A673 (cell line): Measurements from ENCODE around the gene HINFP. TPM values are rescaled to one million over a fixed set of nuclear protein-coding genes. Genes with fewer than 3 reads are reported as not detected.

ENCODE experiments used
- BruUV-seq: library from RNA; stranded (reverse); fragments of 400-500 nt; replicated peaks from 2 replicates; lab custom pipeline; 2021; lab: Mats Ljungman, UMichigan
- CTCF ChIA-PET: fragments of 300-600 bp; sonication (Branson Sonifier 250); formaldehyde crosslinking; loops from one replicate; lab custom pipeline; 2022; ENCODE audit warnings: antibody characterized with exemption; lab: Charles Lee
- POLR2A ChIA-PET: fragments of 300-600 bp; sonication (Branson Sonifier 250); formaldehyde crosslinking; loops from one replicate; lab custom pipeline; 2022; ENCODE audit warnings: antibody characterized with exemption; ENCODE audit not compliant: low non-redundant PET; lab: Charles Lee
- DNase-seq: peaks from one replicate; pipeline ENCODE4 v3.0.0-alpha.2; 2015; ENCODE audit warnings: low spot score
- H3K27ac ChIP-seq: fragments of 200-600 bp; sonication (generic); 2 replicates; pipeline ENCODE4 v1.5.1; 2016; ENCODE audit warnings: mixed run types, low read depth, mild to moderate bottlenecking, mixed read lengths, antibody characterized with exemption, low read length; ENCODE audit not compliant: poor library complexity, severe bottlenecking
- H3K27me3 ChIP-seq: fragments of 200-600 bp; sonication (generic); replicated peaks from 2 replicates; pipeline ENCODE4 v1.6.1; 2017; ENCODE audit warnings: mixed run types, low read depth, mild to moderate bottlenecking, mixed read lengths, antibody characterized with exemption, low read length; ENCODE audit not compliant: insufficient read depth, poor library complexity
- H3K36me3 ChIP-seq: fragments of 200-600 bp; sonication (generic); 2 replicates; pipeline ENCODE4 v1.6.1; 2016; ENCODE audit warnings: mixed run types, mild to moderate bottlenecking, mixed read lengths, antibody characterized with exemption, low read length; ENCODE audit not compliant: insufficient read depth, poor library complexity, severe bottlenecking
- H3K4me1 ChIP-seq: fragments of 200-600 bp; sonication (generic); 2 replicates; pipeline ENCODE4 v1.6.1; 2017; ENCODE audit warnings: mixed run types, mild to moderate bottlenecking, mixed read lengths, antibody characterized with exemption, low read length; ENCODE audit not compliant: insufficient read depth, poor library complexity, severe bottlenecking
- H3K4me3 ChIP-seq: fragments of 200-600 bp; sonication (generic); 2 replicates; pipeline ENCODE4 v1.5.1; 2016; ENCODE audit warnings: low read depth, mixed run types, mild to moderate bottlenecking, mixed read lengths, low read length; ENCODE audit not compliant: poor library complexity, severe bottlenecking
- H3K9me3 ChIP-seq: fragments of 200-600 bp; sonication (generic); 2 replicates; pipeline ENCODE4 v1.6.1; 2016; ENCODE audit warnings: mixed run types, low read depth, mild to moderate bottlenecking, mixed read lengths, antibody characterized with exemption, low read length; ENCODE audit not compliant: poor library complexity, severe bottlenecking
- EZH2 ChIP-seq: fragments of 200-600 bp; sonication (generic); IDR thresholded peaks from 2 replicates; pipeline ENCODE4 v1.6.1; 2017; ENCODE audit warnings: borderline replicate concordance, low read depth, mild to moderate bottlenecking, mixed read lengths, antibody characterized with exemption, low read length; ENCODE audit not compliant: poor library complexity, severe bottlenecking
- intact Hi-C: fragments of 100-400 bp; cut with micrococcal nuclease; formaldehyde crosslinking; loops from one replicate; pipeline ENCODE4 v1.10.0; 2022; ENCODE audit not compliant: unreplicated experiment
- total RNA-seq: library from RNA; stranded (reverse); gene quantifications from 2 replicates; pipeline ENCODE4 v1.2.3, GENCODE V29; 2021
- TF ChIP-seq, protein P1 (sequence below): fragments of 300-800, 200-600 bp; sonication (generic); conservative IDR thresholded peaks from 2 replicates; pipeline ENCODE4 v1.5.1; 2017; ENCODE audit warnings: low read depth, mild to moderate bottlenecking, antibody characterized with exemption, low read length, moderate library complexity, mixed read lengths

The HINFP gene
- total RNA-seq, 1 experiment from 2014 or later: 31.7 TPM

DNA sequence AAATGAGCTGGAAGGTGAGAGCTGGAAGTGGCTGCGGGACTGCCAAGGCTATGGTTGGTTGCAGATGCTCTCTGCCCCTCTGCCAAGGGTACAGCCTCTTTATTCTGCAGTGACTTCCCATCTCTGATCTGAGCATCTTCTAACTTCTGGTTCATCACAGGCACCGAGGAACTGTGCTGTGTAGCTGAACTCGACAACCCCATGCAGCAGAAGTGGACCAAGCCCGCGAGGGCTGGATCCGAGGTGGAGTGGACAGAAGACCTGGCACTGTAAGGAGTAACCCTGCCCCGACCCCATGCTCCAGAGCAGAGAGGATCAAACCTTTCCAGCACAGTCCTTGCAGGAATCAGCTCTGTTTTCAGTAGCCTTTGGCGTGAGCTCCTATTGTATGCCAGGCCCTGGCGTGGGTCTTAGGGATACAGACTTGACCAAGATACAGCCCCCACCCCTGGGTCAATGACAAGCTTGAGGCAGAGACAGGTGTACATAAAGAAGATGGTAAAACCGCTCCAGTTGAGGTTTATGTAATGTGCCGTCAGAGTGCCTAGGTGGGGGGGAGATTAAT, 9.9 kb upstream of the HINFP start:
- Histone ChIP-seq H3K27me3 (no peaks in the 10 kb centered on the region), H3K9me3 (no peaks in the 10 kb centered on the region), H3K4me1 (peaks cover 18% of the 10 kb centered on the region), H3K4me3 (no peak overlapping the region), H3K27ac (no peak overlapping the region), H3K36me3 (peaks cover 29% of the 10 kb centered on the region)
- CTCF ChIA-PET: no interaction called here
- intact Hi-C loops: no loop called here
- POLR2A ChIA-PET: no interaction called here
- DNase-seq: no peak
- TF ChIP-seq, protein P1, sequence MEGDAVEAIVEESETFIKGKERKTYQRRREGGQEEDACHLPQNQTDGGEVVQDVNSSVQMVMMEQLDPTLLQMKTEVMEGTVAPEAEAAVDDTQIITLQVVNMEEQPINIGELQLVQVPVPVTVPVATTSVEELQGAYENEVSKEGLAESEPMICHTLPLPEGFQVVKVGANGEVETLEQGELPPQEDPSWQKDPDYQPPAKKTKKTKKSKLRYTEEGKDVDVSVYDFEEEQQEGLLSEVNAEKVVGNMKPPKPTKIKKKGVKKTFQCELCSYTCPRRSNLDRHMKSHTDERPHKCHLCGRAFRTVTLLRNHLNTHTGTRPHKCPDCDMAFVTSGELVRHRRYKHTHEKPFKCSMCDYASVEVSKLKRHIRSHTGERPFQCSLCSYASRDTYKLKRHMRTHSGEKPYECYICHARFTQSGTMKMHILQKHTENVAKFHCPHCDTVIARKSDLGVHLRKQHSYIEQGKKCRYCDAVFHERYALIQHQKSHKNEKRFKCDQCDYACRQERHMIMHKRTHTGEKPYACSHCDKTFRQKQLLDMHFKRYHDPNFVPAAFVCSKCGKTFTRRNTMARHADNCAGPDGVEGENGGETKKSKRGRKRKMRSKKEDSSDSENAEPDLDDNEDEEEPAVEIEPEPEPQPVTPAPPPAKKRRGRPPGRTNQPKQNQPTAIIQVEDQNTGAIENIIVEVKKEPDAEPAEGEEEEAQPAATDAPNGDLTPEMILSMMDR: no peak
- no peak for TF ChIP-seq EZH2
- no TSS peak for BruUV-seq

DNA sequence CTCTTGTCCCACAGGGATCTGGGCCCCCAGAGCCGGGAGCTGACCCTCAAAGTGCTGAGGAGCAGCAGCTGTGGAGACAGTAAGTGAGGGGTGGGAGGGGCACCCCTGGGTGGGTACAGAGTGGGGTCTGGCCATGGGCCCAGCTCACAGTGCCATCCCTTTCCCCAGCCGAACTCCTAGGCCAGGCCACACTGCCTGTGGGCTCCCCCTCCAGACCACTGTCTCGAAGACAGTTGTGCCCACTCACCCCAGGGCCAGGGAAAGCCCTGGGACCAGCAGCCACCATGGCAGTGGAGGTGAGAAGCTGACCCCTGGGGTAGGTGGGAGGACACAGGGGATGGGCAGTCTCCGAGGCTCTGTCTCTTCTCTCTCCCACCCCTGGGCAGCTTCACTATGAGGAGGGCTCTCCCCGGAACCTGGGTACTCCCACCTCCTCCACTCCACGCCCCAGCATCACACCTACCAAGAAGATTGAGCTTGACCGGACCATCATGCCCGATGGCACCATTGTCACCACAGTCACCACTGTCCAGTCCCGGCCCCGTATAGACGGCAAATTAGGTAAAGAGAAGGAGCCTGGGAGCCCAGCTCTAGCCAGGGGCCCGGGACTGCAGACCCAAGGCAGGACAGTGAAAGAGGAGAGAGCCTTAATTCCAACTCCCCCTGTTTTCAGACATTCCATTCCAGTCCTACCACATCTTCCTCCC, 8.9 kb upstream of the HINFP start:
- POLR2A ChIA-PET: no interaction called here
- BruUV-seq: no TSS peak
- intact Hi-C loops: no loop called here

DNA sequence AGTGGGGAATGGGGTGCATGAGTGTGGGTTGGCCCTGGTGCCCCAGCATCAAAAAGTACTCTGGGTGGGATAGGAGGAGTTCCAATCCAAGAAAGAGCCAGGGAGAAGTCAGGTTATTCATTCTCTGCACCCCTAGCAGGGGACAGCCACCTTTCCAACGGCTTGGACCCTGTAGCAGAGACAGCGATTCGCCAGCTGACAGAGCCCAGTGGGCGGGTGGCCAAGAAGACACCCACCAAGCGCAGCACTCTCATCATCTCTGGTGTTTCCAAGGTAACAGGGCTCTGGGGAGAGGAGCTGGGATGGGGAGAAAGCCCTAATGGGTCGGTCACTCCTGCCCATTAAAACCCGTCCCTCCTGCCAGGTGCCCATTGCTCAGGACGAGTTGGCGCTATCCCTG, 7.7 kb upstream of the HINFP start:
- ChIA-PET CTCF (no interaction called here), POLR2A (interaction anchor here (0.5 kb wide), 1 partner anchor 45 kb away, joined by 13 read pairs; no protein-coding TSS in a partner anchor)
- TF ChIP-seq, protein P1: no peak
- TF ChIP-seq EZH2: no peak
- intact Hi-C loops: no loop called here
- peaks cover 29% of the 10 kb centered on the region for H3K36me3 ChIP-seq
- no TSS peak for BruUV-seq
- DNase-seq: no peak
- H3K27me3 ChIP-seq: no peaks in the 10 kb centered on the region
- H3K4me3 ChIP-seq: no peak overlapping the region
- no peak overlapping the region for H3K27ac ChIP-seq
- H3K4me1 ChIP-seq: peaks cover 6% of the 10 kb centered on the region
- H3K9me3 ChIP-seq: no peaks in the 10 kb centered on the region

More for the DNA sequence above, 8.9 kb upstream of the HINFP start:
- Histone ChIP-seq H3K36me3 (peaks cover 29% of the 10 kb centered on the region), H3K27me3 (no peaks in the 10 kb centered on the region), H3K4me1 (peaks cover 13% of the 10 kb centered on the region), H3K4me3 (no peak overlapping the region), H3K27ac (no peak overlapping the region), H3K9me3 (no peaks in the 10 kb centered on the region)
- no peak for DNase-seq
- CTCF ChIA-PET: interaction anchor here (0.5 to 0.6 kb wide), 2 partner anchors 10 kb away, joined by 3 to 4 read pairs; no protein-coding TSS in a partner anchor
- no peak for TF ChIP-seq EZH2
- TF ChIP-seq, protein P1: no peak
